GM21367 (cell line): ENCODE data around the gene HCRTR1.

ENCODE experiments used
- ATAC-seq: cut with Tn5 transposase; IDR thresholded peaks from one replicate; pipeline ENCODE4 v1.9.1; 2021; ENCODE audit not compliant: unreplicated experiment

HCRTR1 gene

DNA sequence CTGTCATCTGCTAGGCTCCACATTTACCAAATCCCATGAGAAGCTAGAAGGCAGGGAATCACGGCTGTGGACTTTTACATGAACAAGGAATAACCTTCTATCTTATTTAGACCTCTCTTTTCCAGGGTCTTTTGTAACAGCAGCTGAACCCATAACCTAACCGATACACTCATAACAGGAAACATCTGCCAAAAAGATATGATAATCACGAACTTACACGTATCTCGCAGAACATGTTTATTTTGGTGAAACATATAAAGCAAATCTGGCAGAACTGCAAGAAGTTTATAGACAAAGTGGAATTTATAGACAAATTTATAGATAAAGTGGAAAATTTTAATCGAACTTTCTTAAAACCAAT is 20.8 kb upstream of the HCRTR1 start:
- ATAC-seq: no peak

DNA sequence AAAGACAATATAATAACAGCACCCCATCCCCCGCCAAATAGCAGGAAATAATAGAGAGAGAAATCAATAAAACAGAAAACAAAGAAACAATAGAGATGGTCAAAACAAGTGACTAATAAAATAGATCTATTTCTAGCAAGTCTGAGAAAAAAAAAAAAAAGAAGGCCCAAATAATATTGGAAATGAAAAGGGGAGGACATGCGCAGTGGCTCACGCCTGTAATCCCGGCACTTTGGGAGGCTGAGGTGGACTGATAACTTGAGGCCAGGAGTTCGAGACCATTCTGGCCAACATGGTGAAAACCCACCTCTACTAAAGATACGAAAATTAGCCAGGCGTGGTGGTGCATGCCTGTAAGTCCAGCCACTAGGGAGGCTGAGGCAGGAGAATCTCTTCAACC is 18.5 kb upstream of the HCRTR1 start:
- ATAC-seq: no peak

DNA sequence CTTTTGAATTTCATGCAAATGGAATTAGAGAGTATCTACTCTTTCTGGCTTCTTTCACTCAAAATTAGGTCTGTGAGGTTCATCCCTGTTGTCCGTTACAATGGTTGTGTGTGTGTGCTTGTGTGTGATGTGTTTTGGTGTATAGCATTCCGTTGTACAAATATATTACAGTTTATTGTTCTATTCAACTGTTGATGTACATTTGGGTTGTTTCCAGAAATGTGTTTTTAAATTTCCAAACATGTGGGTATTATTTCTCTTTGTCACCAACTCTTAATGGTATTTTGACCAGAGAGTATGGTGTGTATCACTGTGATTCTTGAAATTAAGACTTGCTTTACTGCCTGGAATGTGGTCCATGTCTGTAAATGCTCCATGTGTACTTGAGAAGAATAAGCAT is 16.8 kb upstream of the HCRTR1 start:
- ATAC-seq: no peak

DNA sequence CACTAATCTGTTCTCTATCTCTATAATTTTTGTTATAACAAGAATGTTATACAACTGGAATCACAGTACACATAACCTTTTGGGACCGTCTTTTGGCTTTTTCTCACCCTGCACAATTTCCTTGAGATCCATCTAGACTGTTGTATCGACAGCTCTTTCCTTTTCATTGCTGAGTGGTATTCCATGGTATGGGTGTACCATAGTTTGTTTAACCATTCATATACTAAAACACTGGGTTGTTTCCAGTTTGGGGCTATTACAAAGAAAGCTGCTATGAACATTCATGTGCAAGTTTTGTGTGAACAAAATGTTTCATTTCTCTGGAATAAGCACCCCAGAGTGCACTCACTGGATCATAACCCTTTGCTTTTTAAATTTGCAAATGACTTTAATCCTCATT is 15.4 kb upstream of the HCRTR1 start:
- ATAC-seq: no peak

DNA sequence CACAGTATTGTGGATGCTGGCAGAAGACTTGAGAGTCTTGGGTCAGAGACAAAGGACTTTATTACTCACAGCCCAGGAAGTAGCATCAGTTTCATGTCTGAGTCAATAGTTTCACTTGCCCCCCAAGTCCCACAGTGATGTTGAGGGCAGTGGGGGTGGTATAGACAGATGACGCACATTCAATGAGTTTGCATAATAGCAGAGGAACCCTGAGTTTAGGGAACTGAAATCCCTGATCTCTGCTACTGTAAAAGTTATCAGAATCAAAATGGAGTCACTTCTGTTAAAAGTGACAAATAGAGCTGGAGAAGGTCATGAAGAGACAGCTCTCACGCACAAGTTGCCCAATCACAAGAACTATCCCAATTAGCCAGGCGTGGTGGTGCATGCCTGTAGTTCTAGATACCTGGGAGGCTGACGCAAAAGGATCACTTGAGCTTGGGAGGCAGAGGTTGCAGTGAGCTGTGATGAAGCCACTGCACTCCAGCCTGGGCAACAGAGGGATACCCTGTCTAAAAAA is 11.5 kb upstream of the HCRTR1 start:
- peak; percentile 95 for ATAC-seq

DNA sequence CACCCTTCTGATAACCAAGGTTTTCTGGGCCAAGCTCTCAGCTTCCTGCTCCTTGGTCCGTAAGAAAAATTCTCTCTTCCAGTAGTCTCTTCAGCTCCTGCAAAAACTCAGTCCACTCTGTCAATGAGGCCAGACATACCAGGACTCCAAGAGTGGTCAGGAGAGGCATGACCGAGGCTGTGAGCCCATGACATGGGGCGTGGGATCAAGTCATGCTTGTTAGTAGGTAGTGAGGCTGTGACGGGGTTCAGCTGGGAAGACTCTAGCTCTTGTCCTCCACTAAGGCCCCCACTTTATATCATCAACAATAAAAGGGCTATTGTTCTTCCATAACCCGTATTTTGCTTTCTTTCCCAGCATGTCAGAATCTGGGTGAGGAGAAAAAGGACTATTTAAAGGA is 10.1 kb upstream of the HCRTR1 start:
- no peak for ATAC-seq

DNA sequence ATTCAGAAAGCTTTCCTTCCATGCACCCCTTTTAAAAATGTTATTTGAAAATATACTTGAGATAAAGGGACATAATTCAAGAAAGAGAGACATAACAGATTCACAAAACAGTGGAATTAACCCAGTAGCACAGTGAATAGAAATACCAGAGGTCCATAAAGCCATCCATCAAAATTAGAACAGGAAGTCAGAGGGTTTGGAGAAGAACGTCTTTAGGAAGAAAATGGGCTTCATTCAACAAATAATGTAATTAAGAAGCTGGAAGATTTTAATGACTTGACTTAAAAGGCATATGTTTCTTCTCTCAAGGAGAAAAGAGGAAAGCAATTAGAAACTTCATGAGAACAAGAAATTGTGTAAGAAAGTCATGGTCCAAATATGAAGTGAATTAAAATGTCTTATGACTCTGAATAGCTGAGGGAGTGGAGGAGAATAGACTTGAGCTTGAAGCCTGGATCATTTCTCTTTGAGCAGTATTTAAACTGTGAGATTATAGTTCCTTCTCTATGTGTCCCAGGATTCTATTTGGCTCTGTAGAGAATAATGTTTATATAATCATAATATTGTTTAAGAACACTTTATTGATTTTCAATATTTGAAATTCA is 7.9 kb upstream of the HCRTR1 start:
- ATAC-seq: no peak

DNA sequence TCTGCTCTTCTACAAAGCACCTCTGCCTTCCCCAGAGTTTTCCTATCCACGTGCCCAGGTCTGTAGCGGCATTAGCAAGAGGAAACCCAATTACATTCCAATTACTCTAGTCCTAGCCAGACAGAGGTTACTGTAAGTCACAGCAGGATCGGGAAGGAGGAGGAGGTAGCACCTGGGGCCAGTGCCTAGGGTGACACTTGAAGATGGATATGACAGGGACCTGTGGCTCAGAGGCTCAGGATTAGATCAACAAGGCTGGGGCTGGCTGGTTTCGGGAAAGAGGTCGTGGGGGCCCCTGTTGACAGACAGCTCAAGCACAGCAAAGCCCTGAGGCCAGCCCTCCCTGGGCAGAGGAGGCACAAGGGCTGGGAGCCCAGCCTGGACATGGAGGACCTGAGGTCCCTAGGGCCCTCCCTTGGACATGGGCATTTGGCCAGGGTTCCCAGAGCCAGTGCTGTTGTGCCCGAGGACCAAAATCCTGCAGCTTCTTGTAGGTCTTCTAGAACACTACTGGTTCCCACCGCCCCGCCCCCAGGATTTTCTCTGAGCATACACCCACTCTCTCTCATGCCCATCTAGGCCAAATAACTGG is 3.0 kb upstream of the HCRTR1 start:
- ATAC-seq: no peak

DNA sequence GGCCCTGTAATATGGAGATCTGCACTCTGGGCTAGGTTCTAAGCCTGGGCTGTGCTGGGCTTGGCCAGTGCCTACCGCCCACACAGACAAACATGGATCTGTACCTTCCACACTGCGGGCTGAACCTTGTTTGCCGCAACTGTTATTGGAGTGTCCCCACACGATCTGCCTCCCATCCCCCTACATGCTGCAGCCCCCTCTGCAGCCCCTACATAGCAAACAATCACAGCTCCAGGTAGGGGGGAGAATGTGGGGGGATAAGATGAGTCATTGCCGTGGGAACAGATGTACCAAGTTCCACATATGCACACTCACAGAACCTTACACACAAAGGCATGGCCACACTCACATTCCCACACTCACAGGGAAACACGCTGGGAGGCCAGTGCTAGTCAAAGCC is 2.1 kb upstream of the HCRTR1 start:
- ATAC-seq: no peak

DNA sequence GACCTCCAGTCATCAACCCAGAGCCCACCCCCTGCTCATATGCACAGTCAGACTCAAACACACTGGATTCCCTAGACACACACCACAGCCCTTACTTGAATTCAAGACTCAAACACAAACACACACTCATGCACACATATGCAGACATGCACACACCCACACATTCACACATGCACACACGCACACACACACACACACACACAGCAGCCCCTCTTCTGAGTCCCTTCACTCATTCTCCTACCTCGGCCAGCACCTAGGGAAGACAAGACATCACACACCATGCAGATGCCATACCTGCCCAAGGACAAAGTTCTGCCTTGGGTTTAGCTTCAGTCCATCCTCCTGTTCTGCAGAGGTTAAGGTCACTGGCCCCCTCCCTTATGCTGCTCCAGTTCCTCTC is 1.6 kb upstream of the HCRTR1 start:
- no peak for ATAC-seq

DNA sequence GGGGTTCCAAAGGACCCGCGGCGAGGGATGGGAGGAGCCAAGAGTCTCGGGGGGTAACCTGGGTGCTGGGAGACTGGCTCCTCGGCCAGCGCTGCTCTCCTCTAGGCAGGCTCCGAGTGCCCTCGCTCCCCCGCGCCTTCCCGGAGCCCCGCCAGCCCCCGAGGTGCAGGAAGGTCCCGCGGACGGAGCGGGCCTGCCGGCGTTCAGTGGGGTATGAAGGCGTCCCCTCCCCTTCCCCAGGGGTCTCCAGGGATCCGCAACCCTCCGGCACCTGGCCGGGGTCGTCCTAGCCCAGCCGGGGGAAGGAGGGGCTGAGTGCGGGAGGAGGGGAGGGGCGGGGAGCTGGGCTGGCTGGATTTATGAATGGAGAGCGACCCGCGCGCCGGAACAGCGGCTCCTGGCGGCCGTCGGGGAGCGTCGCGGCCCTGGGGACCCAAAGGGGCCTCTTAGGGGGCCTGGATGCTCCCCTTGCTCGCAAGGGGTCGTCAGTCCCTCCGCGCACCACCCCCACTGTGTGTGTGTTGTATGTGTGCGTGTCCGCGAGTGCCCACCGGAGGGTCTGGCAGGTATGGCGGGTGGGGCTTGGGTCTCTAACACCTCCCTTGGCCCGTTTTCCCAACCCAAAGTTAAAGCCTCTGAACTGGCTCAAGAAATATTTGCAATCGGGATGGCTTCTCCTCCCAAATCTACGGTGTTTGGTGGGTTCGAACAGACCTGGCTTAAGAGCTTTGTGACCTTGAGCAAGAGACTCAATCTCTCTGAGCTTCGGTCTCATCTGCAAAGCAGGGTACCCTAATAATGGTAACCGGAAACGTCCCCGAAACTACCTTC is 642 bp downstream of the HCRTR1 start:
- ATAC-seq: no peak

DNA sequence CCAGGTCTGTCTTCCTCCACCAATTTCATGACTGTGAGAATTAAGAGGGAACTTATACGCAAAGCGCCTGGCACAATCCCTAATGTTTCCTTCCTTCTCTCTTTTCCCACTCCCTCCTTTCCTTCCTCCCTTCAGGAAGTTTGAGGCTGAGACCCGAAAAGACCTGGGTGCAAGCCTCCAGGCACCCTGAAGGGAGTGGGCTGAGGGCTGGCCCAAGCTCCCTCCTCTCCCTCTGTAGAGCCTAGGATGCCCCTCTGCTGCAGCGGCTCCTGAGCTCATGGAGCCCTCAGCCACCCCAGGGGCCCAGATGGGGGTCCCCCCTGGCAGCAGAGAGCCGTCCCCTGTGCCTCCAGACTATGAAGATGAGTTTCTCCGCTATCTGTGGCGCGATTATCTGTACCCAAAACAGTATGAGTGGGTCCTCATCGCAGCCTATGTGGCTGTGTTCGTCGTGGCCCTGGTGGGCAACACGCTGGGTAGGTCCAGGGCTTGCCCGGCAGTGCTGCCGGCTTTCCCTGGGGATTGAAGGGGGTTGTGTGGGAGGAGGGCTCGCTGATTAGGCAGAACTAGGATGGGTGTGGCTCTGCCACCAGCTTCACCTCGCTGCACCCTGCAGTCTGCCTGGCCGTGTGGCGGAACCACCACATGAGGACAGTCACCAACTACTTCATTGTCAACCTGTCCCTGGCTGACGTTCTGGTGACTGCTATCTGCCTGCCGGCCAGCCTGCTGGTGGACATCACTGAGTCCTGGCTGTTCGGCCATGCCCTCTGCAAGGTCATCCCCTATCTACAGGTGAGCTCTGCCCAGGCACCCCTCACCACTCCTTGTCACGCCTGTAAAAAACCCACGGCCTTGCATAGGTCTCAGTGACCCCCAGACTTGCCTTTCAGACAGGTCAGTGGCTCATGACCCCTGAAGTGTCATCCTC is 1.7 kb downstream of the HCRTR1 start:
- ATAC-seq: no peak

DNA sequence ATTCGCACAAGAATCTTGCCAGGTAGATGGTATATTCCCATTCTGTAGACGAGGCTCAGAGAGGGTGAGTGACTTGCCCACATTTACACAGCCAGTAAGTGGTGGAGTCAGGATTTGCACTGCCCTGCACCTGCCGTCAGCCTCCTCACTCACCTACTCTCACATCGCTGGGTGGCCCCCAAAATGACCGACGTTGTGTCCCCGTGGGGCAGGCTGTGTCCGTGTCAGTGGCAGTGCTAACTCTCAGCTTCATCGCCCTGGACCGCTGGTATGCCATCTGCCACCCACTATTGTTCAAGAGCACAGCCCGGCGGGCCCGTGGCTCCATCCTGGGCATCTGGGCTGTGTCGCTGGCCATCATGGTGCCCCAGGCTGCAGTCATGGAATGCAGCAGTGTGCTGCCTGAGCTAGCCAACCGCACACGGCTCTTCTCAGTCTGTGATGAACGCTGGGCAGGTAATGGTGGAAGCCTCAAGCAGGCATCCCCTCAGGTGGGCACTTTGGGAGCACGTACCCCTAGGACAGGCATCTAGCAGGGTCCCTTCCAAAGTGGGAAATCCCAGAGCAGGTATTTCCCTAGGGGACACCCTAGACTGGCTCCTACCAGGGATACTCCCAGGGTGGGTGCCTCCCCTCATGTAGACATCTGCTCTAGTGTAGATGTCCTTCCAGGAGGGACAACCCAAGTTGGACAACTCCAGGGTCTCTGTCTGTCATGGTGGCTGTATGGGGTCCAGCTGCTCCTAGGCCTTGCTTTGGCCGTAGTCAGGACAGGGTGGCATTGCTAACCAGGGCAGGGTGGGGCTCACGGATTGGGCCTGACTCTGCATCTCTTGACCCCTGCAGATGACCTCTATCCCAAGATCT is 3.4 kb downstream of the HCRTR1 start:
- no peak for ATAC-seq

DNA sequence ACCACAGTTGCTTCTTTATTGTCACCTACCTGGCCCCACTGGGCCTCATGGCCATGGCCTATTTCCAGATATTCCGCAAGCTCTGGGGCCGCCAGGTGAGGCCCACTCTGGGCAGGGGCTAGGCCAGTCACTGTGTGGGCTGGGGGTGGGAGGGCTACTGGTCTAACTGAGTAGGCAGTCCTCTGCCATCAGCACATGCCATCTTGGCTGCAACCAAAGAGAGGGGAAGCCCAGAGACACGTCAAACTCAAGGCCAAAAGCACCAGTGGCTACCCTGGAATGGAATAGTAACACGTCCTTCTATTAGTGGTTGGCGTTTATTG is 4.0 kb downstream of the HCRTR1 start:
- ATAC-seq: no peak

DNA sequence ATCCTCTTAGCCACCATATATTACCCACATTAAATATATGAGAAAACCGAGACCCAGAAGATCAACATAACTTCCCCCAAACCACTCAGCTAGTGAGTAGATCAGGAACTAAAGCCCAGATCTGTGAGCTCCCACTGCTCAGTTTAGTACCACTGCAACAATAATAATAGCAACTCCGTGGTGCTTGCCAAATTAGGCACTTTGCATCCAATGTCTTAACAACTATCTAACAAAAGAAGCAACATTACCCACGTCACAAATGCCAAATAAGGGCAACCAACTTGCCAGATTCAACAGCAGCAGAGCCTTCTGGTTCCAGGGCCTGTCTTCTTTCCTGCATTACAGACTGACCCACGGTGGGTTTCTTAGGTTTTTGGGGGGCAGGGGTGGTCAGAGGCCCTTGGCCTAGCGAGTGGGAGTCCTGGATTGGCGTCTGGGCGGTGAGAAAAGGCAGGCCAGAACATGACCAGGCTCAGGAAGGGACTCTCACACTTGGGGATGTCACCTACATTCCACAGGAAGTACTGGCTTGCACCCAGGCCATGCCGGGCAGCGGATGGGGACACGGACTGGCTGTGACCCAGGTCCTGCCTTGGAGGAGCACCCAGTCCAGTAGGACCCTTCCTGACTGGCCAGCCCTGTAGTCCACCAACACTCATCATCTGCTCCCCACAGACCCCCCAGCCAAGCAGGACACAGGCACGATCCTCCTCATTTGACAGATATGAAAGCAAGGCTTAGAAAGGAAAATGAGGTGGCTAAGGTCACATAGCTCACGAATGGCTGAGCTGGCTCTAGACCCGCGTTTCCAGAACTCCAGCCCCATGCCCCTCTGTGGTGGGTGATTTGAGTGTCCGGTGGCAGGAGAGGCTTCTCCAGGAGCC is 4.6 kb downstream of the HCRTR1 start:
- ATAC-seq: no peak

DNA sequence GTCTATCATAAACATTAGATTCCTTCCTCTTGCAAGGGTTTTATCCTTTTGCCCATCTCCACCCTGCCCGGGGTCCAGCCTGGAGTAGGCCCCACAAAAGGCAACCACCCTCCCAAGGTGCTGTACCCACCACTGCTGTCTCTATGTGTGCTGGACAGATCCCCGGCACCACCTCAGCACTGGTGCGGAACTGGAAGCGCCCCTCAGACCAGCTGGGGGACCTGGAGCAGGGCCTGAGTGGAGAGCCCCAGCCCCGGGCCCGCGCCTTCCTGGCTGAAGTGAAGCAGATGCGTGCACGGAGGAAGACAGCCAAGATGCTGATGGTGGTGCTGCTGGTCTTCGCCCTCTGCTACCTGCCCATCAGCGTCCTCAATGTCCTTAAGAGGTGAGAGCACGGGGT is 5.9 kb downstream of the HCRTR1 start:
- no peak for ATAC-seq

DNA sequence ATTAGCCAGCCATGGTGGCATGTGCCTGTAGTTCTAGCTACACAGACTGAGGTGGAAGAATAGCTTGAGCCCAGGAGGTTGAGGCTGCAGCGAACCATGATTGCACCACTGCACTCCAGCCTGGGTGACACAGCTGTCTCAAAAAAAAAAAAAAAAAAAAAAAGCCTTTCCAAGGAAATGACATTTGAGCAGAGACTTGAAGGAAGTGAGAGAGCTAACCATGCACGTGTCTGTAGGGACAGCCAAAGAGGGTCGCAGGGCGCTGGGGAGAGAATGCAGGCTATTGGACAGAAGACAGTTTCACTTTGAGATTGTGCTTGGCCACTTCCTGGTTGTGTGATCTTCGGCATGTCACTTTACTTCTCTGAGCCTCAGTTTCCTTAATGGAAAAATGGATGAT is 6.8 kb downstream of the HCRTR1 start:
- no peak for ATAC-seq

DNA sequence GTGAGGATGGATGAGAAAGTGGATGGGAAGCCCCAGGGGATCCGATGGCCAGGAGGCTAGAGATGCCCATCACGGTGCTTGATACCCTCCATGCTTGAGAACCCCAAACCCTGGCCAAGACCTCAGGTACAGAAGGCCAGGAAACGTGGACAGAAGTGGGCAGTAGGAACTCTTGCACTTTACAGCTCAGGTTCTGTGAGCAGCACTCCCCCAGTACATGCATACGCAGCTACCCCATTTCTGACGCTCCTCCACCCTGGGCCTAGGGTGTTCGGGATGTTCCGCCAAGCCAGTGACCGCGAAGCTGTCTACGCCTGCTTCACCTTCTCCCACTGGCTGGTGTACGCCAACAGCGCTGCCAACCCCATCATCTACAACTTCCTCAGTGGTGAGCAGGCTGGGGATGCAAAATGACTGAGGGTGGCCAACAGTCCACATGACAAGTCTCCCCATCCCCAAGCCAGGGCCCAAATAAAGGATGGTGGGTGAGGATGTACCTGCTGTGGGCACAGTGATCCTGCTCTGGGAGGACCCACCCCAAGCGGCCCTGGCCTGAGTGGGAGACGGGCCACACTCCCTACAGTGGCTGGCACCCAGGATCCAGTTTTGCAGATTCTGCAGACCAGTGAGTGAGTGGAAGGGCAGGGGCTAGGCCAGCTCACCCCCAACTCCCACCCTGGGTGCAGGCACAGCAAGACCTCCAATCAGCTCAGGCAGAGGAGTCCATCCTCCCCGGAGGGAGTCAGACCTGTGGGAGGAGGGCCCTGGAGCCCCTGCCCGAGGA is 7.4 kb downstream of the HCRTR1 start:
- ATAC-seq: no peak
